ENCODE data around the gene HCN2.

Gene HCN2

DNA sequence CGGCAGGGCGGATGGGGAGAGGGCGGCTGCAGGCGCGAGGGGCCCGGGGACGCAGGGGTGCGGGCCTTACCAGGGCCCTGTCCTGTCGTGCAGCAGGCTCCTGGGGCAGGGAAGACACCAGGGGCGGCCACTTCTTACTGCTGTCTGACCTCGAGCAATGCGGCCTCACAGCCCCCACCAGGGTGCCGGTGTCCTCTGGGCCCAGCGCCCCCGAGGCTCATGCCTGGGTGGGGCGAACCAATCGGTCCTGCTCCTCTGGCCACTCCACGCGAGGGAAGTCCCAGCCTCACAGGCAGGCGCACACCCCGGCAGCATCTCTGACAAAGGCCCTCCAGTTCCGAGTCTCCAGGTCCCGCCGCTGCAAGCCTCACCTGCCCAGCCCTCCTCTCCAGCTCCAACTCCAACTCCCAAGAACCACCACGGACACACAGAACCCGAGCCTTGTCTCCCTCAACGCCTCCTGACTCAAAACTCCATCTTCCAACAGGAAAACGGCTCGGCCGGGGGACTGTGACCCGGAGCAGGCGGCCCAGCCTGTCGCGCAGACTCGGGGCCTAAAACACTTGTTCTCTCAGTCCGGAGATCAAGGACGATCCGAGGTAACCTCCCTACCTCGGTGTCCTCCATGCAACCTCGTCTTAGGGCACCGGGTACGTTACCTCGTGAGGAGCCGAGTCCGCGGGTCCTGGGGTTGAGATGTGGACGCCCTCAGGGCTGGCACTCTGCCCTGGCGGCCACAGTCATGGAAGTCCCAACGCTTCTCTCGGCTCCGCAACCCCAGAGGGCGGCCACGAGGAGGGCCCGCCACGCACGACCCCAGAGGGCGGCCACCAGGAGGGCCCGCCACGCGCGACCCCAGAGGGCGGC, 56.5 kb downstream of the HCN2 start:
- Histone ChIP-seq H3K9me3 (ENCODE audit: severe bottlenecking) (no peaks in the 10 kb centered on the region), H3K4me3 (ENCODE audit: low read depth, low read length) (no peak overlapping the region), H3K36me3 (peaks cover 48% of the 10 kb centered on the region), H3K27ac (no peak overlapping the region), H3K27me3 (ENCODE audit: insufficient read depth, low read depth, severe bottlenecking) (no peaks in the 10 kb centered on the region)
- DNase-seq, result no peak
- TF ChIP-seq, protein P1, sequence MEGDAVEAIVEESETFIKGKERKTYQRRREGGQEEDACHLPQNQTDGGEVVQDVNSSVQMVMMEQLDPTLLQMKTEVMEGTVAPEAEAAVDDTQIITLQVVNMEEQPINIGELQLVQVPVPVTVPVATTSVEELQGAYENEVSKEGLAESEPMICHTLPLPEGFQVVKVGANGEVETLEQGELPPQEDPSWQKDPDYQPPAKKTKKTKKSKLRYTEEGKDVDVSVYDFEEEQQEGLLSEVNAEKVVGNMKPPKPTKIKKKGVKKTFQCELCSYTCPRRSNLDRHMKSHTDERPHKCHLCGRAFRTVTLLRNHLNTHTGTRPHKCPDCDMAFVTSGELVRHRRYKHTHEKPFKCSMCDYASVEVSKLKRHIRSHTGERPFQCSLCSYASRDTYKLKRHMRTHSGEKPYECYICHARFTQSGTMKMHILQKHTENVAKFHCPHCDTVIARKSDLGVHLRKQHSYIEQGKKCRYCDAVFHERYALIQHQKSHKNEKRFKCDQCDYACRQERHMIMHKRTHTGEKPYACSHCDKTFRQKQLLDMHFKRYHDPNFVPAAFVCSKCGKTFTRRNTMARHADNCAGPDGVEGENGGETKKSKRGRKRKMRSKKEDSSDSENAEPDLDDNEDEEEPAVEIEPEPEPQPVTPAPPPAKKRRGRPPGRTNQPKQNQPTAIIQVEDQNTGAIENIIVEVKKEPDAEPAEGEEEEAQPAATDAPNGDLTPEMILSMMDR (IDR thresholded peaks at IDR 0.05; ENCODE audit: low read depth, low read length), result no peak

DNA sequence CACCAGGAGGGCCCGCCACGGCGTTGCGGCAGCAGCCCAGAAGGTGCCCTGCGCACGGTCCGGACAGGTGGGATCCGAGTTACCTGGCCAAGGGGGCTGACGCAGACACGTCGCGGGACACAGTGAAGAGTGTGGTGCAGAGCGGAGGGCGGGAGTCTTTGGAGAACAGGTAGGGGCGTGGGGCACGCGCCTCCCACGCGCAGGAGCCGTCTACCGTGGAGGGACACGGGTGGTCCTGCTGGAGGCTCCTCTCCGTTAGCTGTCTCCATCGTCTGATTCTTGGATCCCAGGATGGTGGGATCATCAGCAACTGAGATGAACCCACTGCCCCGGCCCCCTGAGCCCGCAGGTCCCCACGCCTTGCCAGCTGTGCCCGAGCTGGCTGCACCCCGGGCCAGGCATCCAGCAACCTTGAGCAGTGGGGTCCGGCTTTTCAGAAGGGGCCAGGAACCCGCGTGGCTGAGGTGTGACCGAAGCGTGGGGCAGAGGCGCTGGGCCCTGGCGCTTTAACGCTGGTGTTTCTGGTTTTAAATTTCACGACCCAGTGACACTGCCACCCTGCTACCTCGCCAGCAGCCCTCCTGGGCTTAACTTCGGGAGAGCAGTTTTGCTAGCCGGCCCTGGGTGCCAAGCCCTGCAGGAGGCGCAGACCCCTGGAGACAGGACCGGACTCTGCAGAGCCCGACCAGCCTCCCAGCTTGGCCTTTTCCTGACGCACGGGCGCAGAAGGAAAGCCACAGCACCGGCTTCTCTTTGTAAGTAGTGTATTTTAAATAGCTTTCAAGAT, 57.3 kb downstream of the HCN2 start:
- peaks cover 54% of the 10 kb centered on the region for H3K36me3 ChIP-seq
- TF ChIP-seq, protein P1 (IDR thresholded peaks at IDR 0.05; ENCODE audit: low read depth, low read length), result no peak
- no peaks in the 10 kb centered on the region for H3K27me3 ChIP-seq (ENCODE audit: insufficient read depth, low read depth, severe bottlenecking)
- no peaks in the 10 kb centered on the region for H3K9me3 ChIP-seq (ENCODE audit: severe bottlenecking)
- H3K4me3 ChIP-seq (ENCODE audit: low read depth, low read length), result no peak overlapping the region
- no peak for DNase-seq
- H3K27ac ChIP-seq, result no peak overlapping the region

DNA sequence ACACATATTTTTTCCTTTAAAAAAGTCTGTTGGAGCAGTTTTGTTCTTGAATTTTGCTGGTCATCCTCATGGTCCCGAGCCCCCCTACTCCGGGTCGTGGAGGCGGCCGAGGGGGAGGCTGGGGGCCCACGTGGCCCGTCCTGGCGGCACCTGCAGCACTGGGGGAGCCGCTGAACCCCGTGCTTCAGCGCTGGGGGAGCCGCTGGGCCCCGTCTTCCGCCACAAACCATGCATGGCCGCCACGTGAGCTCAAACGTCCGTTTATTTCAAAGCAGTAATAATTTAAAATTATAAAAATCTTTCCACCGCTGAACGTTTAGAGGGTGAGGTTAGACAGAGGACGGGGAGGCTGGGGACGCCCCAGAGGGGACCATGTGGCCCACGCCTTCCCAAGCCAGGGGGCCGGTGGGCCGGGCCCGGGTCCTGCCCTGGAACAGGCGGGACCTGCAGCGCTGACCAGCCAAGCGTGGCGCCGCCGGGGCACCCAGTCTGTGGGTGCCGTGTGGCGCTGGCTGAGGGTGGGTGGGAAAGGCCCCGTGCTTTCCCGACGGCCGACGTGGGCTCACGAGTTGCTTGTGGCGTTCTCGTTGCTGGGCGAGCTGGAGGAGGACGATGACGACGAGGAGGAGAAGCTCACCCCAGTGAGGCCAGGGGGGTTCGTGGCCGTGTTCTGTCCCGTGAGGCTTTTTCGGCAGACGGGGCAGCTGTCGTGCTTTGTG, 58.0 kb downstream of the HCN2 start:
- H3K4me3 ChIP-seq (ENCODE audit: low read depth, low read length), result no peak overlapping the region
- H3K27me3 ChIP-seq (ENCODE audit: insufficient read depth, low read depth, severe bottlenecking), result no peaks in the 10 kb centered on the region
- H3K27ac ChIP-seq, result no peak overlapping the region
- no peak for DNase-seq
- H3K9me3 ChIP-seq (ENCODE audit: severe bottlenecking), result no peaks in the 10 kb centered on the region
- H3K36me3 ChIP-seq, result peaks cover 62% of the 10 kb centered on the region
- TF ChIP-seq, protein P1 (IDR thresholded peaks at IDR 0.05; ENCODE audit: low read depth, low read length), result no peak

DNA sequence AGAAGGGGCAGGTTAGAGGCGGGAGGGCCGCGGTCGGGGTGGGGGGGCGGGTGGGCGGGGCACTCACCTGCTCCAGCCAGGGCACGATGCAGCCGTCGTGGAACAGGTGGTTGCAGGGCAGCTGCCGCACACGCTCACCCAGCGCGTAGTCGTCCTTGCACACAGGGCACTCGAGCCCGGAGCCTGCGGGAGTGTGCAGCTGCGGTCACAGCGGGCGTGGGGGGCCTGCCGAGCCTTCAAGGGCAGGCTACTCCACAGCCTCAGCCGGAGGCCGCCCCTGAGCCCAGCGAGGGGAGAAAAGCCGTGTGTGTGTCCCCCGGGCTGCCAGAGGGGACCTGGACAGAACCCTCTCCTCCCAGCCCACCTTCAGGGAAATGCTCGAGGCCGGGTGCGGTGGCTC, 58.6 kb downstream of the HCN2 start:
- peaks cover 63% of the 10 kb centered on the region for H3K36me3 ChIP-seq
- TF ChIP-seq, protein P1 (IDR thresholded peaks at IDR 0.05; ENCODE audit: low read depth, low read length), result no peak
- H3K9me3 ChIP-seq (ENCODE audit: severe bottlenecking), result no peaks in the 10 kb centered on the region
- no peak overlapping the region for H3K27ac ChIP-seq
- no peaks in the 10 kb centered on the region for H3K27me3 ChIP-seq (ENCODE audit: insufficient read depth, low read depth, severe bottlenecking)
- DNase-seq, result no peak
- H3K4me3 ChIP-seq (ENCODE audit: low read depth, low read length), result no peak overlapping the region

DNA sequence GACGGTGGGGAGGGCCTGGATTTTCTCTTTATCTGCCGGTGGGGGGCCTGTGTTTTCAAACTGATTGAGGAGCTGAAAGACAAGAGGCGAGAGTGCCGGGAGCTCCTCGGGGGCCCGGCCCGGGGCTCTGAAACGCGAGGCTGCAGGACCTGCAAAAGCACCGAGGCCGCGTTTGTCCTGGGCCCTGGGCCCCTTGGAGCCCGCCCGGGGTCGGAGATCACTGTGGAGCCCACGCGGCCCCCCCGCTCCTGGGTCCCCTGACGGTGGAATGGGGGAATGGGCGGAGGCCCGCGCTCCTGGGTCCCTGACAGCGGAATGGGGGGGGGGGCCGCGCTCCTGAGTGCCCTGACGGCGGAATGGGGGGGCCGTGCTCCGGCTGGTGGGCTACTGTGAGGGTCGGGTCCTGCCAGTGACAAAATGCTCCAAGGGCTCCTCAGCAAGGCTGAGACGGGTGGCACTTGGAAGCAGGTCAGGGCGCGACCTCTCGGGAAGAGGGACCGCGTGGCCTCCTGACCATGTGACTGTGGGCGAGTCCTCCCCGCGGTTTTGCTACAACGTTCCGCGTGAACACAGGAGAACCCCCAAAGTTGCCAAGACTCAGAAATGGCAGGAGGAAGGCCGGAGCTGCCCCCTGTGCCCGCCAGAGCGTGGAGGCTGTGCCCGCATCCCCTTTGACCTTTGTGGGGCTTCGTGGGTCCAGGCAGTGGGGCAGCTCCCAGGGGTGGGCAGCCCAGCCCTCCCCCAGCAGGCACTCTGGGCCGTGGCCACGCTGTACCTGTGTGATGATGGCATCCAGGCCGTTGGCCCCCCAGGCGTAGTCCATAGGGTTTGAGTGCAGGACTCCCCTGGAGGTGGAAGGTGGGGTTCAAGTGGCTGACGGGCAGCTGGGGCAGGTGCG, 59.5 kb downstream of the HCN2 start:
- TF ChIP-seq, protein P1 (IDR thresholded peaks at IDR 0.05; ENCODE audit: low read depth, low read length), result no peak
- peaks cover 70% of the 10 kb centered on the region for H3K36me3 ChIP-seq
- H3K27ac ChIP-seq, result no peak overlapping the region
- H3K9me3 ChIP-seq (ENCODE audit: severe bottlenecking), result no peaks in the 10 kb centered on the region
- H3K4me3 ChIP-seq (ENCODE audit: low read depth, low read length), result no peak overlapping the region
- no peaks in the 10 kb centered on the region for H3K27me3 ChIP-seq (ENCODE audit: insufficient read depth, low read depth, severe bottlenecking)
- no peak for DNase-seq
